Uterus (tissue), 4 donors: ENCODE measurements around the gene NOX4. TPM values are rescaled to one million over a fixed set of nuclear protein-coding genes. Genes with fewer than 3 reads are reported as not detected.

ENCODE experiments used
- DNase-seq, 2 donors: peaks; one replicate each; pipeline ENCODE4 v3.0.0-alpha.2; 2019 to 2020
- H3K27ac ChIP-seq, 2 donors: fragments of 200-600 bp; sonication (generic); 1 replicate in 1 of 2; 2 replicates in 1 of 2; pipeline ENCODE4 v1.5.1; 2016 to 2018
- H3K27me3 ChIP-seq, 2 donors: fragments of 200-600 bp; sonication (generic); one replicate each; pipeline ENCODE4 v1.5.1; 2018 to 2019; ENCODE audit warnings: control low read depth in 1 of 2
- H3K36me3 ChIP-seq, 2 donors: fragments of 200-600 bp; sonication (generic); one replicate each; pipeline ENCODE4 v1.5.1; 2019; ENCODE audit warnings: control low read depth in 1 of 2
- H3K4me1 ChIP-seq, 2 donors: fragments of 200-600 bp; sonication (generic); one replicate each; pipeline ENCODE4 v1.5.1; 2018 to 2019; ENCODE audit warnings: control low read depth in 1 of 2
- H3K4me3 ChIP-seq, 2 donors: fragments of 200-600 bp; sonication (generic); 1 replicate in 1 of 2; 2 replicates in 1 of 2; pipeline ENCODE4 v1.5.1; 2018 to 2019; ENCODE audit warnings: mild to moderate bottlenecking in 1 of 2
- H3K9me3 ChIP-seq, 2 donors: fragments of 200-600 bp; sonication (generic); one replicate each; pipeline ENCODE4 v1.5.1; 2019; ENCODE audit warnings: control low read depth in 1 of 2
- POLR2A ChIP-seq, 2 donors: fragments of 450-650 bp; IDR thresholded peaks; one replicate each; pipeline ENCODE4 v1.6.1; 2016; ENCODE audit warnings: antibody characterized with exemption in 2 of 2, mild to moderate bottlenecking in 1 of 2, moderate library complexity in 1 of 2
- intact Hi-C: fragments of 100-400 bp; cut with DNase I; formaldehyde crosslinking; loops from one replicate; pipeline ENCODE4 v1.15.1; 2023; ENCODE audit warnings: low total_unique reads
- total RNA-seq, 4 donors: library from RNA; depleted of rRNA in 3 of 4; stranded (reverse); fragments of >200 nt in 3 of 4; gene quantifications; one replicate each; pipeline versions ENCODE4 v1.1.0 to v1.2.4, GENCODE V29; 2014 to 2023
- TF ChIP-seq, protein P1 (sequence below), 4 experiments: fragments of 200-600 bp in 2 of 4; fragments of 450-650 bp in 2 of 4; sonication (generic) in 2 of 4; IDR thresholded peaks; one replicate each; pipeline ENCODE4 v1.5.1; 2016 to 2019; ENCODE audit warnings: antibody characterized with exemption in 4 of 4, mild to moderate bottlenecking in 2 of 4, moderate library complexity in 1 of 4
- donor health status: DM: yes; HTN: yes; CAD: no.

The NOX4 gene
- total RNA-seq, 4 donors from 2014 or later, result 12.3 to 58.4 (median 27.9) TPM

GRCh38 chr11:89529626-89530380, 38.6 kb upstream of the NOX4 start:
- no peak for DNase-seq
- TF ChIP-seq, protein P1, sequence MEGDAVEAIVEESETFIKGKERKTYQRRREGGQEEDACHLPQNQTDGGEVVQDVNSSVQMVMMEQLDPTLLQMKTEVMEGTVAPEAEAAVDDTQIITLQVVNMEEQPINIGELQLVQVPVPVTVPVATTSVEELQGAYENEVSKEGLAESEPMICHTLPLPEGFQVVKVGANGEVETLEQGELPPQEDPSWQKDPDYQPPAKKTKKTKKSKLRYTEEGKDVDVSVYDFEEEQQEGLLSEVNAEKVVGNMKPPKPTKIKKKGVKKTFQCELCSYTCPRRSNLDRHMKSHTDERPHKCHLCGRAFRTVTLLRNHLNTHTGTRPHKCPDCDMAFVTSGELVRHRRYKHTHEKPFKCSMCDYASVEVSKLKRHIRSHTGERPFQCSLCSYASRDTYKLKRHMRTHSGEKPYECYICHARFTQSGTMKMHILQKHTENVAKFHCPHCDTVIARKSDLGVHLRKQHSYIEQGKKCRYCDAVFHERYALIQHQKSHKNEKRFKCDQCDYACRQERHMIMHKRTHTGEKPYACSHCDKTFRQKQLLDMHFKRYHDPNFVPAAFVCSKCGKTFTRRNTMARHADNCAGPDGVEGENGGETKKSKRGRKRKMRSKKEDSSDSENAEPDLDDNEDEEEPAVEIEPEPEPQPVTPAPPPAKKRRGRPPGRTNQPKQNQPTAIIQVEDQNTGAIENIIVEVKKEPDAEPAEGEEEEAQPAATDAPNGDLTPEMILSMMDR (IDR thresholded peaks at IDR 0.05), result no peak
- no peak for TF ChIP-seq POLR2A (IDR thresholded peaks at IDR 0.05)
- H3K27ac ChIP-seq, result peak overlapping the region; percentile 44 to 58
- H3K36me3 ChIP-seq, result no peaks in the 10 kb centered on the region
- H3K9me3 ChIP-seq, result no peaks in the 10 kb centered on the region
- H3K4me1 ChIP-seq, result no peaks in the 10 kb centered on the region
- H3K27me3 ChIP-seq, result no peaks in the 10 kb centered on the region
- intact Hi-C loops, result no loop called here
- no peak overlapping the region for H3K4me3 ChIP-seq

DNA sequence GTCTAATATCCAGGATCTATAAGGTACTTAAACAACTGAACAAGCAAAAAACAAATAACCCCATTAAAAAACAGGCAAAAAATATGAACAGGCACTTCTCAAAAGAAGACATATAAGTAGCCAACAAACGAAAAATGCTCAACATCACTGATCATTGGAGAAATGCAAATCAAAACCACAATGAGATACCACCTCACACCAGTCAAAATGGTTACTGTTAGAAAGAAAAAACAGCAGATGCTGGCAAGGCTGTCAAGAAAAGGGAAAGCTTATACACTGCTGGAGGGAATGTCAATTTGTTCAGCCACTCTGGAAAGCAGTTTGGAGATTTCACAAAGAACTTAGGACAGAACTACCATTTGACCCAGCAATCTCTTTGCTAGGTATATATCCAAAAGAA, 30.6 kb upstream of the NOX4 start:
- DNase-seq, result no peak
- H3K27me3 ChIP-seq, result no peaks in the 10 kb centered on the region
- H3K4me3 ChIP-seq, result no peak overlapping the region
- TF ChIP-seq, protein P1 (IDR thresholded peaks at IDR 0.05), result no peak
- TF ChIP-seq POLR2A (IDR thresholded peaks at IDR 0.05), result no peak
- H3K4me1 ChIP-seq, result no peaks in the 10 kb centered on the region
- H3K36me3 ChIP-seq, result no peaks in the 10 kb centered on the region
- intact Hi-C loops, result no loop called here
- H3K27ac ChIP-seq, result no peak overlapping the region
- H3K9me3 ChIP-seq, result no peaks in the 10 kb centered on the region

GRCh38 chr11:89521294-89521693, 30.1 kb upstream of the NOX4 start:
- TF ChIP-seq, protein P1 (IDR thresholded peaks at IDR 0.05), result no peak
- TF ChIP-seq POLR2A (IDR thresholded peaks at IDR 0.05), result no peak
- intact Hi-C loops, result no loop called here
- H3K27ac ChIP-seq, result no peak overlapping the region
- H3K4me1 ChIP-seq, result no peaks in the 10 kb centered on the region
- H3K9me3 ChIP-seq, result no peaks in the 10 kb centered on the region
- H3K27me3 ChIP-seq, result no peaks in the 10 kb centered on the region
- no peak for DNase-seq
- H3K4me3 ChIP-seq, result no peak overlapping the region
- no peaks in the 10 kb centered on the region for H3K36me3 ChIP-seq

- Histone ChIP-seq H3K9me3 (no peaks in the 10 kb centered on the region), H3K36me3 (no peaks in the 10 kb centered on the region), H3K4me3 (no peak overlapping the region), H3K27ac (no peak overlapping the region), H3K27me3 (no peaks in the 10 kb centered on the region), H3K4me1 (no peaks in the 10 kb centered on the region)
- intact Hi-C loops, result no loop called here
- no peak for DNase-seq
- TF ChIP-seq, protein P1 (IDR thresholded peaks at IDR 0.05), result no peak
- TF ChIP-seq POLR2A (IDR thresholded peaks at IDR 0.05), result no peak
Measured at GRCh38 chr11:89516496-89516895, 25.3 kb upstream of the NOX4 start.

GRCh38 chr11:89508544-89508943, 17.4 kb upstream of the NOX4 start:
- no peaks in the 10 kb centered on the region for H3K36me3 ChIP-seq
- H3K4me3 ChIP-seq, result no peak overlapping the region
- intact Hi-C loops, result no loop called here
- H3K27ac ChIP-seq, result no peak overlapping the region
- DNase-seq, result no peak
- H3K9me3 ChIP-seq, result no peaks in the 10 kb centered on the region
- no peaks in the 10 kb centered on the region for H3K4me1 ChIP-seq
- TF ChIP-seq, protein P1 (IDR thresholded peaks at IDR 0.05), result no peak
- no peak for TF ChIP-seq POLR2A (IDR thresholded peaks at IDR 0.05)
- no peaks in the 10 kb centered on the region for H3K27me3 ChIP-seq
